Osteoblast (primary cell): Measurements from ENCODE around the gene SIRT5. TPM values are rescaled to one million over a fixed set of nuclear protein-coding genes. Genes with fewer than 3 reads are reported as not detected.

Experiments used
- DNase-seq: peaks from one replicate; pipeline ENCODE4 v3.0.0; 2011; ENCODE audit warnings: low spot score, mixed read lengths; ENCODE audit not compliant: insufficient read length; ENCODE audit errors: missing footprints
- H2AFZ ChIP-seq: 2 replicates; pipeline ENCODE4 v1.6.0; 2011; ENCODE audit warnings: mild to moderate bottlenecking, low read length
- H3K27ac ChIP-seq: 2 replicates; pipeline ENCODE4 v1.5.1; 2011; ENCODE audit warnings: mild to moderate bottlenecking, low read depth, low read length, moderate library complexity
- H3K27me3 ChIP-seq: 2 replicates; pipeline ENCODE4 v1.6.0; 2012; ENCODE audit warnings: mild to moderate bottlenecking, control low read depth, inconsistent platforms, low read length, moderate library complexity; ENCODE audit not compliant: insufficient read depth
- H3K36me3 ChIP-seq: 2 replicates; pipeline ENCODE4 v1.5.1; 2011; ENCODE audit warnings: mild to moderate bottlenecking, low read length, control low read depth, moderate library complexity; ENCODE audit not compliant: insufficient read depth
- H3K4me1 ChIP-seq: 2 replicates; pipeline ENCODE4 v1.5.1; 2011; ENCODE audit warnings: mild to moderate bottlenecking, low read length, control low read depth, moderate library complexity; ENCODE audit not compliant: insufficient read depth
- H3K4me2 ChIP-seq: 2 replicates; pipeline ENCODE4 v1.6.0; 2011; ENCODE audit warnings: mild to moderate bottlenecking, low read length; ENCODE audit not compliant: insufficient read depth
- H3K4me3 ChIP-seq: fragments of 200-600 bp; sonication (generic); 3 replicates; pipeline ENCODE4 v1.5.1; 2012; ENCODE audit warnings: mild to moderate bottlenecking, low read length, inconsistent platforms; ENCODE audit not compliant: insufficient read depth
- H3K79me2 ChIP-seq: 2 replicates; pipeline ENCODE4 v1.6.0; 2012; ENCODE audit warnings: mild to moderate bottlenecking, low read length, control low read depth, inconsistent platforms; ENCODE audit not compliant: insufficient read depth
- H3K9me3 ChIP-seq: 2 replicates; pipeline ENCODE4 v1.5.1; 2011; ENCODE audit warnings: low read depth, low read length, control low read depth
- H4K20me1 ChIP-seq: 2 replicates; pipeline ENCODE4 v1.6.0; 2012; ENCODE audit warnings: mild to moderate bottlenecking, low read length, control low read depth; ENCODE audit not compliant: insufficient read depth
- total RNA-seq: library from RNA; depleted of rRNA; stranded (reverse); fragments of >200 nt; gene quantifications from 2 replicates; pipeline ENCODE4 v1.2.3, GENCODE V29; 2012
- TF ChIP-seq, protein P1 (sequence below): IDR thresholded peaks from 2 replicates; pipeline ENCODE4 v1.5.1; 2011; ENCODE audit warnings: mild to moderate bottlenecking, low read depth, low read length, moderate library complexity; ENCODE audit errors: extremely low read depth

The SIRT5 gene
- total RNA-seq, 1 donor: 9.0 TPM

DNA sequence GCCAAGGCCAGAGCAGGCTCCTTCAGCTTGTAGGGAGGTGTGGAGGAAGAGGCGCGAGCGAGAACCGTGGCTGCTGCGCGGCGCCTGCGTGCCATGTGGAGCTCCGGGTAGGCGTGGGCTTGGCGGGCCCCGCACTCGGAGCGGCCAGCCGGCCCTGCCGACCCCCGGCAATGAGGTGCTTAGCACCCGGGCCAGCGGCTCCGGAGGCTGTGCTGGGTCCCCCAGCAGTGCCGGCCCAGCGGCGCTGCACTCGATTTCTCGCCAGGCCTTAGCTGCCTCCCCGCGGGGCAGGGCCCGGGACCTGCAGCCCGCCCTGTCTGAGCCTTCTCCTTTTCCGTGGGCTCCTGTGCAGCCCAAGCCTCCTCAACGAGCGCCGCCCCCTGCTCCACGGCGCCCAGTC, 32.9 kb upstream of the SIRT5 start:
- Histone ChIP-seq H3K9me3 (no peaks in the 10 kb centered on the region), H3K79me2 (no peaks in the 10 kb centered on the region), H3K27ac (no peak overlapping the region), H3K36me3 (no peaks in the 10 kb centered on the region), H4K20me1 (no peaks in the 10 kb centered on the region), H3K4me1 (peaks cover 5% of the 10 kb centered on the region), H2AFZ (no peak overlapping the region), H3K4me3 (no peak overlapping the region), H3K4me2 (no peak overlapping the region), H3K27me3 (no peaks in the 10 kb centered on the region)
- TF ChIP-seq, protein P1, sequence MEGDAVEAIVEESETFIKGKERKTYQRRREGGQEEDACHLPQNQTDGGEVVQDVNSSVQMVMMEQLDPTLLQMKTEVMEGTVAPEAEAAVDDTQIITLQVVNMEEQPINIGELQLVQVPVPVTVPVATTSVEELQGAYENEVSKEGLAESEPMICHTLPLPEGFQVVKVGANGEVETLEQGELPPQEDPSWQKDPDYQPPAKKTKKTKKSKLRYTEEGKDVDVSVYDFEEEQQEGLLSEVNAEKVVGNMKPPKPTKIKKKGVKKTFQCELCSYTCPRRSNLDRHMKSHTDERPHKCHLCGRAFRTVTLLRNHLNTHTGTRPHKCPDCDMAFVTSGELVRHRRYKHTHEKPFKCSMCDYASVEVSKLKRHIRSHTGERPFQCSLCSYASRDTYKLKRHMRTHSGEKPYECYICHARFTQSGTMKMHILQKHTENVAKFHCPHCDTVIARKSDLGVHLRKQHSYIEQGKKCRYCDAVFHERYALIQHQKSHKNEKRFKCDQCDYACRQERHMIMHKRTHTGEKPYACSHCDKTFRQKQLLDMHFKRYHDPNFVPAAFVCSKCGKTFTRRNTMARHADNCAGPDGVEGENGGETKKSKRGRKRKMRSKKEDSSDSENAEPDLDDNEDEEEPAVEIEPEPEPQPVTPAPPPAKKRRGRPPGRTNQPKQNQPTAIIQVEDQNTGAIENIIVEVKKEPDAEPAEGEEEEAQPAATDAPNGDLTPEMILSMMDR: no peak
- DNase-seq: no peak

GRCh38 chr6:13544454-13545186, 29.8 kb upstream of the SIRT5 start:
- Histone ChIP-seq H3K4me2 (no peak overlapping the region), H2AFZ (no peak overlapping the region)

GRCh38 chr6:13545885-13546284, 28.5 kb upstream of the SIRT5 start:
- TF ChIP-seq, protein P1: no peak
- H3K36me3 ChIP-seq: no peaks in the 10 kb centered on the region
- H3K79me2 ChIP-seq: no peaks in the 10 kb centered on the region
- no peaks in the 10 kb centered on the region for H3K4me1 ChIP-seq
- H3K27me3 ChIP-seq: no peaks in the 10 kb centered on the region
- DNase-seq: no peak
- H2AFZ ChIP-seq: no peak overlapping the region
- no peak overlapping the region for H3K4me2 ChIP-seq
- H3K4me3 ChIP-seq: no peak overlapping the region
- H3K27ac ChIP-seq: no peak overlapping the region
- H3K9me3 ChIP-seq: no peaks in the 10 kb centered on the region
- H4K20me1 ChIP-seq: no peaks in the 10 kb centered on the region

More at GRCh38 chr6:13544454-13545186, 29.8 kb upstream of the SIRT5 start:
- TF ChIP-seq, protein P1: no peak
- no peaks in the 10 kb centered on the region for H3K9me3 ChIP-seq
- no peaks in the 10 kb centered on the region for H3K79me2 ChIP-seq
- DNase-seq: no peak
- no peaks in the 10 kb centered on the region for H3K27me3 ChIP-seq
- no peak overlapping the region for H3K4me3 ChIP-seq
- H3K36me3 ChIP-seq: no peaks in the 10 kb centered on the region
- H3K27ac ChIP-seq: no peak overlapping the region
- H4K20me1 ChIP-seq: no peaks in the 10 kb centered on the region
- H3K4me1 ChIP-seq: no peaks in the 10 kb centered on the region

- H3K4me2 ChIP-seq: no peak overlapping the region
- H3K27me3 ChIP-seq: no peaks in the 10 kb centered on the region
- no peak overlapping the region for H3K4me3 ChIP-seq
- no peaks in the 10 kb centered on the region for H3K9me3 ChIP-seq
- no peaks in the 10 kb centered on the region for H3K79me2 ChIP-seq
- TF ChIP-seq, protein P1: no peak
- H3K36me3 ChIP-seq: no peaks in the 10 kb centered on the region
- no peaks in the 10 kb centered on the region for H4K20me1 ChIP-seq
- no peak overlapping the region for H2AFZ ChIP-seq
- DNase-seq: no peak
- H3K27ac ChIP-seq: no peak overlapping the region
- no peaks in the 10 kb centered on the region for H3K4me1 ChIP-seq
Measured at GRCh38 chr6:13548500-13549210, 25.7 kb upstream of the SIRT5 start.
